Kidney capillary endothelial cell (primary cell): ENCODE measurements around the gene CAMK4.

Experiments used
- DNase-seq: peaks from one replicate; pipeline ENCODE4 v3.0.0-alpha.2; 2018; ENCODE audit warnings: low spot score

Gene CAMK4

DNA sequence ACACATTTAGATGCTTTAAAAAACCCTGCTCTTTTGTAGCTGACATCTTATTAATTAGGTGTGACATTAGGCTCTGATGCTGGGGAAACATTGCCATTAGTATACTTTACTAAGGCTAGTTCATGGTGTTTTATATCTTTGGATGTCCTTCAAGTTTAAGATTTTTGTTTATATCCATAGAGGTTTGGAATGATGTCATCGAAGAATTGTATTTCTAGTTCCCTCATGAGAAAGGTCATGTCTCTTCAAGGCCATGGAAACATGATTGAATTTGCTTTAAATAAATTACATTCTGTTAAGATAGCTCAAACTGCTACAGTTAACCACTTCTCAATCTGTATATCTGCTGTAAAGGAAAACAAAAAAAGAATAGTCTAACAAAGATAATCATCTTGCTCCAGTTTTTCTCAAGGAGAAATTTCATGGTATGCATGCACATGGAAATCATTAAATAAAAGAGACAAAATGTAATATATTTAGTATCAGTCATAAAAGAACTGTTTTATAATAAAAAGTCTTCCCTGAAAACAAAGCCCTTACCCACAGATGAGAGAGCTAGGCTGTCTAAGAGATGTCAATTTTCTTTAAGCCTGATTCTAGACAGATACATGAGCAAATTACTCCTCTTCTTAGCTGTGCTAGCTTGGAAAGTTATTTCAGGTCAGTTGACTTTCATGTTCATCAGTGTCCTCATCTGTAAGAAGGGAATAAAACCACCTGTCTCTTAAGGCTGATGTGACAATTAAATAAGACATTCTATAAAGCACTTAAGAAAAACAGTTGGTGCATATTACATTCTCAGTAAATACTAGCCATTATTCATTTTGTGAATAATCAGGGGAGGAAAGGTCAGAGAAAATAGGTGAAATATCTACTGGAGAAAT, 313.2 kb downstream of the CAMK4 start:
- DNase-seq: no peak
